ENCODE data around the gene SLU7.

DNA sequence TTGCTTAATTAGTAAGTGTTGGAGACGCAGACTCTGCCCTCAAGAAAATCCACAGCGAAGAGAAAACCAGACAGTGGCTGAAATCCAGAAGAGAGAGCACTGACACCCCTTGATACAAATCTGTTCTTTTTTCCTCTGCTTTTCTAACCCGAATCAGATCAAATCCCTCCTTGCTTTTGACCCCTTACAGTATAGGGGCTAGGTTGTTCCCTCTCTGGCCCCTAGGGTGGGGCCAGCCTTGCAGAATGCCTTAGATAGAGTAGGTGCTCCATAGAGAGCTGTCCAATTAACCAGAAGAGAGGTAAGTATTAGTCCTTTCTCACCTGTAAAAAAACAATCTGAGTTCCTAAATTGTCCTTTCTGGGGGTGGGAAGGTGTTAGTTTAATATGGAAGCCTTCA is 58.6 kb downstream of the SLU7 start:
- TF ChIP-seq, protein P1, sequence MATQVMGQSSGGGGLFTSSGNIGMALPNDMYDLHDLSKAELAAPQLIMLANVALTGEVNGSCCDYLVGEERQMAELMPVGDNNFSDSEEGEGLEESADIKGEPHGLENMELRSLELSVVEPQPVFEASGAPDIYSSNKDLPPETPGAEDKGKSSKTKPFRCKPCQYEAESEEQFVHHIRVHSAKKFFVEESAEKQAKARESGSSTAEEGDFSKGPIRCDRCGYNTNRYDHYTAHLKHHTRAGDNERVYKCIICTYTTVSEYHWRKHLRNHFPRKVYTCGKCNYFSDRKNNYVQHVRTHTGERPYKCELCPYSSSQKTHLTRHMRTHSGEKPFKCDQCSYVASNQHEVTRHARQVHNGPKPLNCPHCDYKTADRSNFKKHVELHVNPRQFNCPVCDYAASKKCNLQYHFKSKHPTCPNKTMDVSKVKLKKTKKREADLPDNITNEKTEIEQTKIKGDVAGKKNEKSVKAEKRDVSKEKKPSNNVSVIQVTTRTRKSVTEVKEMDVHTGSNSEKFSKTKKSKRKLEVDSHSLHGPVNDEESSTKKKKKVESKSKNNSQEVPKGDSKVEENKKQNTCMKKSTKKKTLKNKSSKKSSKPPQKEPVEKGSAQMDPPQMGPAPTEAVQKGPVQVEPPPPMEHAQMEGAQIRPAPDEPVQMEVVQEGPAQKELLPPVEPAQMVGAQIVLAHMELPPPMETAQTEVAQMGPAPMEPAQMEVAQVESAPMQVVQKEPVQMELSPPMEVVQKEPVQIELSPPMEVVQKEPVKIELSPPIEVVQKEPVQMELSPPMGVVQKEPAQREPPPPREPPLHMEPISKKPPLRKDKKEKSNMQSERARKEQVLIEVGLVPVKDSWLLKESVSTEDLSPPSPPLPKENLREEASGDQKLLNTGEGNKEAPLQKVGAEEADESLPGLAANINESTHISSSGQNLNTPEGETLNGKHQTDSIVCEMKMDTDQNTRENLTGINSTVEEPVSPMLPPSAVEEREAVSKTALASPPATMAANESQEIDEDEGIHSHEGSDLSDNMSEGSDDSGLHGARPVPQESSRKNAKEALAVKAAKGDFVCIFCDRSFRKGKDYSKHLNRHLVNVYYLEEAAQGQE (IDR thresholded peaks at IDR 0.05; ENCODE audit: insufficient replicate concordance, low read depth), result no peak
- TF ChIP-seq, protein P2, sequence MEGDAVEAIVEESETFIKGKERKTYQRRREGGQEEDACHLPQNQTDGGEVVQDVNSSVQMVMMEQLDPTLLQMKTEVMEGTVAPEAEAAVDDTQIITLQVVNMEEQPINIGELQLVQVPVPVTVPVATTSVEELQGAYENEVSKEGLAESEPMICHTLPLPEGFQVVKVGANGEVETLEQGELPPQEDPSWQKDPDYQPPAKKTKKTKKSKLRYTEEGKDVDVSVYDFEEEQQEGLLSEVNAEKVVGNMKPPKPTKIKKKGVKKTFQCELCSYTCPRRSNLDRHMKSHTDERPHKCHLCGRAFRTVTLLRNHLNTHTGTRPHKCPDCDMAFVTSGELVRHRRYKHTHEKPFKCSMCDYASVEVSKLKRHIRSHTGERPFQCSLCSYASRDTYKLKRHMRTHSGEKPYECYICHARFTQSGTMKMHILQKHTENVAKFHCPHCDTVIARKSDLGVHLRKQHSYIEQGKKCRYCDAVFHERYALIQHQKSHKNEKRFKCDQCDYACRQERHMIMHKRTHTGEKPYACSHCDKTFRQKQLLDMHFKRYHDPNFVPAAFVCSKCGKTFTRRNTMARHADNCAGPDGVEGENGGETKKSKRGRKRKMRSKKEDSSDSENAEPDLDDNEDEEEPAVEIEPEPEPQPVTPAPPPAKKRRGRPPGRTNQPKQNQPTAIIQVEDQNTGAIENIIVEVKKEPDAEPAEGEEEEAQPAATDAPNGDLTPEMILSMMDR (IDR thresholded peaks at IDR 0.05; ENCODE audit: insufficient read depth, low read length), result no peak
- no peak for TF ChIP-seq POLR2AphosphoS5 (IDR thresholded peaks at IDR 0.05; ENCODE audit: low read depth)
